Glutamatergic neuron (in vitro differentiated cells): Measurements from ENCODE around the gene THSD4. TPM values are rescaled to one million over a fixed set of nuclear protein-coding genes. Genes with fewer than 3 reads are reported as not detected.

Source experiments
- DNase-seq: peaks from one replicate; pipeline ENCODE4 v3.0.0; 2022
- H3K27ac Mint-ChIP-seq: one replicate; pipeline ENCODE4 v1.8.0; 2020; ENCODE audit warnings: mild to moderate bottlenecking, mixed read lengths, inconsistent platforms; ENCODE audit not compliant: unreplicated experiment
- H3K27me3 Mint-ChIP-seq: one replicate; pipeline ENCODE4 v1.8.0; 2020; ENCODE audit warnings: mild to moderate bottlenecking, moderate library complexity, mixed read lengths, inconsistent platforms; ENCODE audit not compliant: unreplicated experiment
- H3K36me3 Mint-ChIP-seq: one replicate; pipeline ENCODE4 v1.8.0; 2020; ENCODE audit warnings: mild to moderate bottlenecking, mixed read lengths, inconsistent platforms; ENCODE audit not compliant: unreplicated experiment
- H3K4me1 Mint-ChIP-seq: one replicate; pipeline ENCODE4 v1.8.0; 2020; ENCODE audit warnings: mild to moderate bottlenecking, low read depth, mixed read lengths, inconsistent platforms; ENCODE audit not compliant: unreplicated experiment
- H3K4me3 Mint-ChIP-seq: one replicate; pipeline ENCODE4 v1.8.0; 2020; ENCODE audit warnings: mild to moderate bottlenecking, mixed read lengths, inconsistent platforms; ENCODE audit not compliant: unreplicated experiment
- H3K9me3 Mint-ChIP-seq: one replicate; pipeline ENCODE4 v1.8.0; 2020; ENCODE audit warnings: mild to moderate bottlenecking, moderate library complexity, mixed read lengths, inconsistent platforms; ENCODE audit not compliant: unreplicated experiment
- CTCF ChIP-seq: fragments of 200-600 bp; sonication (generic); IDR thresholded peaks from one replicate; pipeline ENCODE4 v1.5.0; 2021; ENCODE audit not compliant: partially characterized antibody, unreplicated experiment
- total RNA-seq: library from RNA; stranded (reverse); fragmentation: NEBNext Ultra II Directional; extraction: Animal tissue kit (Norgen Biotek cat#: 25700); gene quantifications from one replicate; pipeline ENCODE4 v1.2.1, GENCODE V29; 2021; ENCODE audit not compliant: unreplicated experiment

The THSD4 gene
- total RNA-seq, 1 donor from 2014 or later = 12.3 TPM

DNA sequence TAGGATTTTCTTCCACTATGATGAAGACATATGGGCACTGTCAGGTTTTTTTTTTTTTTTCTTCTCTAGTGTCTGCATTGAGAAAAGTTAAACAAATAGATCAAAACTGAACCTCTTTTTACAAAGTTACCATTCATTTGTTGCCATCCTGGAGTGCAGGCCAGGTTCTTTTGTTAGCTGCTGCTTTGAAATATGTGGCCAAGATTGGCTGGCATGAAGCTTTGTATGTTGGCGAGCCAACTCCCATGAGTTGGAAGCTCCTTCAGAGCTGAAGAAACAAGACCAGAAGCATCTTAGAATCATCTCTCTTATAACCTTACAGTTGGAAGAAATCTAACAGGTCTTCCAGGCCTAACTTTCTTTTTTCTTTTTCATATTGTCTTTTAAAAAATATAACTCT lies 346.5 kb downstream of the THSD4 start:
- H3K36me3 Mint-ChIP-seq = no peaks in the 10 kb centered on the region
- no peaks in the 10 kb centered on the region for H3K9me3 Mint-ChIP-seq
- no peak for TF ChIP-seq CTCF
- H3K4me3 Mint-ChIP-seq = no peak overlapping the region
- H3K27ac Mint-ChIP-seq = no peak overlapping the region
- H3K27me3 Mint-ChIP-seq = no peaks in the 10 kb centered on the region
- no peak for DNase-seq
- no peaks in the 10 kb centered on the region for H3K4me1 Mint-ChIP-seq

- no peak for TF ChIP-seq CTCF
- DNase-seq = no peak
- Mint-ChIP-seq H3K9me3 (no peaks in the 10 kb centered on the region), H3K4me3 (no peak overlapping the region), H3K27ac (no peak overlapping the region), H3K27me3 (no peaks in the 10 kb centered on the region), H3K36me3 (no peaks in the 10 kb centered on the region), H3K4me1 (no peaks in the 10 kb centered on the region)
Observed at GRCh38 chr15:71462638-71463037, 347.4 kb downstream of the THSD4 start.

DNA sequence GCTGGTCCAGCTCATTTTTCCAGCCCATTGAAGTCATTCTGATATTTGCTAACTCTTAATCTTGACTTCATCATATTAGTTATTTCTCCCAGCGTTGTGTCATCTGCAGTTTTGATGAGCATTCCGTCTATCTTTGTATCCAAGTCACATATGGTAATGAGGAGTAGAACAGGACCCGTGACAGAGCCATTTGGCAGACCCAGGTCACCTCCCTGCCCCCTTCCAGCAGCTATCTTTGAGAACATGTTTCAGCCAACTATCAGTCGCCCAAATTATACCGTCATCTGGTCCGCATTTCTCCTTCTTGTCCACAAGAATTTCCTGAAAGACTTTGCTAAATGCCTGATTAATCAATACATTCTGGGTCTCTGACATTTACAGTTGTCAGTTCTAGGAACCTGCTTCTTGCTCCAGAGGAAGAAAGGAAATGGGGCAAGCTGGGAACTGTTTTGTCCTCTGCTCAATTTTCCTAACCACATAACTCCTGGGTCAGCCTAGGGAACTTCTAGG lies 347.9 kb downstream of the THSD4 start:
- Mint-ChIP-seq H3K27me3 (no peaks in the 10 kb centered on the region), H3K27ac (no peak overlapping the region), H3K9me3 (no peaks in the 10 kb centered on the region), H3K36me3 (peaks cover 3% of the 10 kb centered on the region), H3K4me3 (no peak overlapping the region), H3K4me1 (no peaks in the 10 kb centered on the region)
- TF ChIP-seq CTCF = no peak
- DNase-seq = no peak

DNA sequence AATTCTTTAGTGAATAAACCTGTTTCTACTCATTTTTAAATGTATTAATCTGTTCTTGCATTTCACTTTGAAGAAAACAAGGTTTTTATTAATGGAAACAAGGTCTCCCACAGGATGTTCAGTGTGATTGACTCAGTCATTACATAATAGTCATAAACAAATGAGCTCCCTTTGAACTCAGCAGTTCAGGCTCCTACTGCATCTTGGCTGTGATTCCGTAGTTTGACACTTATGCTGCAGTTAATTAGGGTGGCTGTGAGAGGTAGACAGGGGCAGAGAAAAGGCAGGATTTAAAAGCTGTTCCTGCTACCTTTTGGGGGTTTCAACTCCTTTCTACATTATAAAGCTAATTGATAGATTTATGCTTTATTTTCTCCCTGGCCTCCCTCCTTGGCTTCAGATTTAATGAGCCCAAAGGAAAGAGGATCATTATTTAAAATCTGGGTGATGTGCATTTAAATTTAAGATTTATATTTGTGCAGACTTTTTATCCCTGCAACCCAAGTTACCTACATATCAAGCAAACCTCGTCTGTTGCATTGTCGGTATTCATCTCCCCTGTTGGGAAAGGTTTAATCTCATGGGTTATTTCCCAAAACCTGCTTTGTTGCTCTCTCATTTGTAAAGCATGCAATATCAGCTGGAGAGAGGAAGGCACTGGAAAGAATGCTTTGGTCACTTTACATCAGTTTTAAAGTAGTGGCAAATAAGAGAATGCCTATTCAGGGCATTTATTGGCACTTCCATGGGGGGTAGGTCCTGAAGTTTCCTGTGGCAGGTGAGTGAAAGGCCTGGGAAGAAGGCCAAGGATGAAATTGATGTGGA lies 350.1 kb downstream of the THSD4 start:
- H3K4me1 Mint-ChIP-seq = no peaks in the 10 kb centered on the region
- no peak for TF ChIP-seq CTCF

GRCh38 chr15:71468715-71469114 lies 353.4 kb downstream of the THSD4 start:
- Mint-ChIP-seq H3K27me3 (peaks cover 1% of the 10 kb centered on the region), H3K27ac (no peak overlapping the region), H3K4me1 (peaks cover 2% of the 10 kb centered on the region), H3K36me3 (peaks cover 4% of the 10 kb centered on the region), H3K4me3 (no peak overlapping the region), H3K9me3 (no peaks in the 10 kb centered on the region)
- no peak for DNase-seq
- no peak for TF ChIP-seq CTCF

More for the DNA sequence above, 350.1 kb downstream of the THSD4 start:
- no peak for DNase-seq
- no peak overlapping the region for H3K4me3 Mint-ChIP-seq
- H3K9me3 Mint-ChIP-seq = no peaks in the 10 kb centered on the region
- peaks cover 4% of the 10 kb centered on the region for H3K36me3 Mint-ChIP-seq
- peaks cover 1% of the 10 kb centered on the region for H3K27me3 Mint-ChIP-seq
- H3K27ac Mint-ChIP-seq = no peak overlapping the region
